ENCODE measurements around the gene INKA1. TPM values are rescaled to one million over a fixed set of nuclear protein-coding genes. Genes with fewer than 3 reads are reported as not detected.

Gene INKA1
- total RNA-seq, 1 experiment from 2014 or later = 1.4 TPM

GRCh38 chr3:49799105-49799504, 4.0 kb upstream of the INKA1 start:
- Histone ChIP-seq H2BK12ac (ENCODE audit: insufficient read length, low read depth, low read length) (no peak overlapping the region), H4K91ac (ENCODE audit: insufficient read length, low read depth, low read length) (no peak overlapping the region), H2BK20ac (ENCODE audit: low read depth, low read length, poor library complexity, severe bottlenecking) (no peak overlapping the region), H3K4ac (ENCODE audit: low read depth, low read length) (no peak overlapping the region), H3K18ac (ENCODE audit: insufficient read length, low read depth, low read length) (no peak overlapping the region), H3K27ac (ENCODE audit: insufficient read length, low read depth, low read length) (no peak overlapping the region), H3K4me1 (ENCODE audit: insufficient read depth, low read length) (no peaks in the 10 kb centered on the region; the same call in 1 of the 2 replicates), H2AFZ (ENCODE audit: low read length) (no peak overlapping the region), H4K5ac (ENCODE audit: insufficient read length, low read depth, low read length) (no peak overlapping the region), H3K79me1 (ENCODE audit: insufficient read depth, low read depth, low read length, poor library complexity, severe bottlenecking) (no peaks in the 10 kb centered on the region), H3K9ac (ENCODE audit: extremely low read depth, insufficient read length, low read length) (no peak overlapping the region), H3K14ac (ENCODE audit: insufficient read depth, low read length) (no peak overlapping the region), H4K8ac (replicated peaks; ENCODE audit: insufficient read length, low read depth, low read length) (no peak overlapping the region), H3K23ac (ENCODE audit: insufficient read length, low read depth, low read length) (no peak overlapping the region), H3K23me2 (ENCODE audit: insufficient read length, low read depth, low read length, poor library complexity, severe bottlenecking) (peaks cover 14% of the 10 kb centered on the region), H3T11ph (ENCODE audit: low read length) (no peak overlapping the region), H3K27me3 (ENCODE audit: insufficient read depth, low read length) (no peaks in the 10 kb centered on the region; the same call in 1 of the 2 replicates), H2AK5ac (ENCODE audit: insufficient read length, low read length) (no peak overlapping the region), H2BK120ac (ENCODE audit: low read depth, low read length, poor library complexity, severe bottlenecking) (no peak overlapping the region), H3K9me3 (ENCODE audit: control insufficient read depth, low read depth, low read length) (no peaks in the 10 kb centered on the region), H2BK5ac (ENCODE audit: insufficient read length, low read length) (no peak overlapping the region), H3K56ac (ENCODE audit: insufficient read length, low read depth, low read length) (no peak overlapping the region), H2BK15ac (ENCODE audit: low read depth, low read length) (no peak overlapping the region), H3K79me2 (ENCODE audit: insufficient read depth, low read length) (no peaks in the 10 kb centered on the region), H3K4me2 (ENCODE audit: insufficient read depth, insufficient read length, low read length) (no peak overlapping the region), H4K20me1 (ENCODE audit: control insufficient read depth, insufficient read depth, insufficient read length) (no peaks in the 10 kb centered on the region)
- WGBS (ENCODE audit: extremely low coverage, insufficient read length, low lambda C conversion rate) = no CpG with 5 or more reads among the region's 1 CpG
- H3K4me3 Mint-ChIP-seq = no peak overlapping the region
- DNase-seq = no peak
- no peak overlapping the region for H3K27ac Mint-ChIP-seq
- no peaks in the 10 kb centered on the region for H3K9me3 Mint-ChIP-seq
- H3K36me3 Mint-ChIP-seq (ENCODE audit: insufficient read depth in 1 of 3, low read depth in 3 of 3) = no peaks in the 10 kb centered on the region
- peaks cover 40% of the 10 kb centered on the region for H3K27me3 Mint-ChIP-seq (ENCODE audit: low read depth)
- TF ChIP-seq, protein P1, sequence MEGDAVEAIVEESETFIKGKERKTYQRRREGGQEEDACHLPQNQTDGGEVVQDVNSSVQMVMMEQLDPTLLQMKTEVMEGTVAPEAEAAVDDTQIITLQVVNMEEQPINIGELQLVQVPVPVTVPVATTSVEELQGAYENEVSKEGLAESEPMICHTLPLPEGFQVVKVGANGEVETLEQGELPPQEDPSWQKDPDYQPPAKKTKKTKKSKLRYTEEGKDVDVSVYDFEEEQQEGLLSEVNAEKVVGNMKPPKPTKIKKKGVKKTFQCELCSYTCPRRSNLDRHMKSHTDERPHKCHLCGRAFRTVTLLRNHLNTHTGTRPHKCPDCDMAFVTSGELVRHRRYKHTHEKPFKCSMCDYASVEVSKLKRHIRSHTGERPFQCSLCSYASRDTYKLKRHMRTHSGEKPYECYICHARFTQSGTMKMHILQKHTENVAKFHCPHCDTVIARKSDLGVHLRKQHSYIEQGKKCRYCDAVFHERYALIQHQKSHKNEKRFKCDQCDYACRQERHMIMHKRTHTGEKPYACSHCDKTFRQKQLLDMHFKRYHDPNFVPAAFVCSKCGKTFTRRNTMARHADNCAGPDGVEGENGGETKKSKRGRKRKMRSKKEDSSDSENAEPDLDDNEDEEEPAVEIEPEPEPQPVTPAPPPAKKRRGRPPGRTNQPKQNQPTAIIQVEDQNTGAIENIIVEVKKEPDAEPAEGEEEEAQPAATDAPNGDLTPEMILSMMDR (conservative IDR thresholded peaks at IDR 0.05) = no peak
- H3K4me1 Mint-ChIP-seq = peaks cover 8 to 11% of the 10 kb centered on the region in 2 experiments
